Nephron (organoid): ENCODE results near the gene CROCC2.

ENCODE experiments used
- H3K27ac Mint-ChIP-seq, 3 experiments: 2 replicates each; pipeline ENCODE4 v1.8.0; 2020; ENCODE audit warnings: mixed read lengths in 3 of 3, mild to moderate bottlenecking in 2 of 3, moderate library complexity in 1 of 3
- H3K27me3 Mint-ChIP-seq: 2 replicates; pipeline ENCODE4 v1.8.0; 2021; ENCODE audit warnings: low read depth, mild to moderate bottlenecking, moderate library complexity, mixed read lengths
- H3K36me3 Mint-ChIP-seq: 2 replicates; pipeline ENCODE4 v1.8.0; 2020; ENCODE audit warnings: low read depth, mixed read lengths
- H3K4me1 Mint-ChIP-seq: 2 replicates; pipeline ENCODE4 v1.8.0; 2020; ENCODE audit warnings: mixed read lengths
- H3K4me3 Mint-ChIP-seq, 3 experiments: 2 replicates each; pipeline ENCODE4 v1.8.0; 2020; ENCODE audit warnings: mild to moderate bottlenecking in 3 of 3, mixed read lengths in 3 of 3, moderate library complexity in 2 of 3
- H3K9me3 Mint-ChIP-seq: 2 replicates; pipeline ENCODE4 v1.8.0; 2020; ENCODE audit warnings: mixed read lengths
- CTCF ChIP-seq, 3 experiments: fragments of 200-600 bp; sonication (generic); IDR thresholded peaks; one replicate each; pipeline ENCODE4 v1.5.0; 2021; ENCODE audit warnings: antibody characterized with exemption in 3 of 3; ENCODE audit not compliant: unreplicated experiment in 3 of 3

CROCC2 gene

GRCh38 chr2:240959941-240960308, 53.8 kb downstream of the CROCC2 start:
- no peak for TF ChIP-seq CTCF (IDR thresholded peaks at IDR 0.05; ENCODE audit: unreplicated experiment in 3 of 3)
- Mint-ChIP-seq H3K9me3 (no peaks in the 10 kb centered on the region), H3K27me3 (peaks cover 10% of the 10 kb centered on the region), H3K4me3 (peak overlapping the region in 1 of 3 experiments; percentile 56), H3K4me1 (peaks cover 21% of the 10 kb centered on the region), H3K36me3 (no peaks in the 10 kb centered on the region), H3K27ac (no peak overlapping the region)

GRCh38 chr2:240960309-240960970, 54.3 kb downstream of the CROCC2 start:
- Mint-ChIP-seq H3K27ac (no peak overlapping the region), H3K9me3 (no peaks in the 10 kb centered on the region), H3K36me3 (no peaks in the 10 kb centered on the region), H3K27me3 (peaks cover 5% of the 10 kb centered on the region), H3K4me1 (peaks cover 16% of the 10 kb centered on the region), H3K4me3 (peak overlapping the region; percentile 31 to 56 (median 55))
- TF ChIP-seq CTCF (IDR thresholded peaks at IDR 0.05; ENCODE audit: unreplicated experiment in 3 of 3), result no peak

- Mint-ChIP-seq H3K27me3 (peaks cover 4% of the 10 kb centered on the region), H3K4me1 (peaks cover 12% of the 10 kb centered on the region), H3K4me3 (peak overlapping the region; percentile 31 to 56 (median 55)), H3K36me3 (no peaks in the 10 kb centered on the region), H3K27ac (no peak overlapping the region), H3K9me3 (no peaks in the 10 kb centered on the region)
- TF ChIP-seq CTCF (IDR thresholded peaks at IDR 0.05; ENCODE audit: unreplicated experiment in 3 of 3), result no peak
Measured at GRCh38 chr2:240960971-240961876, 55.1 kb downstream of the CROCC2 start.

GRCh38 chr2:240961910-240962299, 55.8 kb downstream of the CROCC2 start:
- no peak for TF ChIP-seq CTCF (IDR thresholded peaks at IDR 0.05; ENCODE audit: unreplicated experiment in 3 of 3)
- Mint-ChIP-seq H3K27ac (no peak overlapping the region), H3K9me3 (no peaks in the 10 kb centered on the region), H3K4me1 (peaks cover 5% of the 10 kb centered on the region), H3K4me3 (no peak overlapping the region), H3K36me3 (no peaks in the 10 kb centered on the region), H3K27me3 (peaks cover 4% of the 10 kb centered on the region)

- H3K27me3 Mint-ChIP-seq, result peaks cover 4% of the 10 kb centered on the region
- no peak for TF ChIP-seq CTCF (IDR thresholded peaks at IDR 0.05; ENCODE audit: unreplicated experiment in 3 of 3)
- H3K27ac Mint-ChIP-seq, result no peak overlapping the region
- H3K4me3 Mint-ChIP-seq, result peak overlapping the region; percentile 13 to 43 (median 41)
- H3K36me3 Mint-ChIP-seq, result no peaks in the 10 kb centered on the region
- H3K4me1 Mint-ChIP-seq, result peaks cover 5% of the 10 kb centered on the region
- no peaks in the 10 kb centered on the region for H3K9me3 Mint-ChIP-seq
Measured at GRCh38 chr2:240962300-240963064, 56.3 kb downstream of the CROCC2 start.
